MCF 10A (cell line): Measurements from ENCODE around the gene SPATA20. TPM values are rescaled to one million over a fixed set of nuclear protein-coding genes. Genes with fewer than 3 reads are reported as not detected.

ENCODE experiments used
- BruUV-seq: library from RNA; stranded (reverse); fragments of 400-500 nt; replicated peaks from 2 replicates; lab custom pipeline; 2021; lab: Mats Ljungman, UMichigan
- CTCF ChIA-PET: fragments of 300-600 bp; sonication (Branson Sonifier 250); formaldehyde crosslinking; extraction: SDS; loops from one replicate; lab custom pipeline; 2021; ENCODE audit warnings: antibody characterized with exemption, inconsistent platforms; lab: Yijun Ruan, JAX
- POLR2A ChIA-PET: fragments of 300-600, 350-650 bp; sonication (Branson Sonifier 250); formaldehyde crosslinking; extraction: SDS; loops from one replicate; lab custom pipeline; 2020; ENCODE audit warnings: antibody characterized with exemption, inconsistent platforms; lab: Yijun Ruan, JAX
- DNase-seq: peaks from one replicate; pipeline ENCODE4 v3.0.0-alpha.2; 2018; ENCODE audit not compliant: unreplicated experiment
- H3K27ac Mint-ChIP-seq: one replicate; pipeline ENCODE4 v1.8.0; 2022; ENCODE audit warnings: mild to moderate bottlenecking, low read depth, mixed read lengths; ENCODE audit not compliant: unreplicated experiment
- H3K27me3 Mint-ChIP-seq: one replicate; pipeline ENCODE4 v1.8.0; 2022; ENCODE audit warnings: mixed read lengths; ENCODE audit not compliant: insufficient read depth, unreplicated experiment
- H3K36me3 Mint-ChIP-seq: one replicate; pipeline ENCODE4 v1.8.0; 2022; ENCODE audit warnings: mild to moderate bottlenecking, moderate library complexity, mixed read lengths; ENCODE audit not compliant: insufficient read depth, unreplicated experiment
- H3K4me1 Mint-ChIP-seq: one replicate; pipeline ENCODE4 v1.8.0; 2022; ENCODE audit warnings: mixed read lengths; ENCODE audit not compliant: insufficient read depth, unreplicated experiment
- H3K4me3 Mint-ChIP-seq: one replicate; pipeline ENCODE4 v1.8.0; 2022; ENCODE audit warnings: mild to moderate bottlenecking, moderate library complexity, mixed read lengths; ENCODE audit not compliant: unreplicated experiment
- H3K9me3 Mint-ChIP-seq: one replicate; pipeline ENCODE4 v1.8.0; 2022; ENCODE audit warnings: mixed read lengths; ENCODE audit not compliant: unreplicated experiment
- CTCF ChIP-seq: fragments of 200-600 bp; IDR thresholded peaks from one replicate; pipeline ENCODE4 v1.8.0; 2022; ENCODE audit warnings: antibody characterized with exemption, mild to moderate bottlenecking; ENCODE audit not compliant: unreplicated experiment
- intact Hi-C: fragments of 100-400 bp; cut with micrococcal nuclease; formaldehyde crosslinking; loops from 2 replicates; pipeline ENCODE4 v1.14.1; 2022
- total RNA-seq: library from RNA; stranded (reverse); gene quantifications from 2 replicates; pipeline ENCODE4 v1.2.3, GENCODE V29; 2022

SPATA20 gene
- total RNA-seq, 1 experiment from 2014 or later = 35.3 TPM

GRCh38 chr17:50511058-50511457 is 35.9 kb upstream of the SPATA20 start:
- Mint-ChIP-seq H3K27me3 (no peaks in the 10 kb centered on the region), H3K27ac (no peak overlapping the region), H3K9me3 (no peaks in the 10 kb centered on the region), H3K36me3 (no peaks in the 10 kb centered on the region), H3K4me3 (no peak overlapping the region), H3K4me1 (peaks cover 22% of the 10 kb centered on the region)
- no peak for DNase-seq
- no TSS peak for BruUV-seq
- POLR2A ChIA-PET = interaction anchor here (0.7 to 1.9 kb wide), 3 partner anchors 23 to 30 kb away, joined by 3 to 8 read pairs (median 3); no protein-coding TSS in a partner anchor
- TF ChIP-seq CTCF = no peak
- intact Hi-C loops = no loop called here
- CTCF ChIA-PET = interaction anchor here (0.7 kb wide), 1 partner anchor 27 kb away, joined by 4 read pairs; no protein-coding TSS in a partner anchor

- POLR2A ChIA-PET = interaction anchor here (0.6 kb wide), 1 partner anchor 118 kb away, joined by 3 read pairs; no protein-coding TSS in a partner anchor
- TF ChIP-seq CTCF = no peak
Observed at GRCh38 chr17:50513495-50513894, 33.5 kb upstream of the SPATA20 start.

GRCh38 chr17:50514388-50514787 is 32.6 kb upstream of the SPATA20 start:
- no TSS peak for BruUV-seq
- DNase-seq = no peak
- CTCF ChIA-PET = interaction anchor here (1.9 to 2.7 kb wide), 2 partner anchors 10 to 117 kb away, joined by 5 to 14 read pairs; partner anchors contain the start of gene LRRC59

More at GRCh38 chr17:50513495-50513894, 33.5 kb upstream of the SPATA20 start:
- intact Hi-C loops = no loop called here
- Mint-ChIP-seq H3K9me3 (no peaks in the 10 kb centered on the region), H3K4me3 (no peak overlapping the region), H3K4me1 (peaks cover 33% of the 10 kb centered on the region), H3K36me3 (no peaks in the 10 kb centered on the region), H3K27me3 (no peaks in the 10 kb centered on the region), H3K27ac (no peak overlapping the region)
- CTCF ChIA-PET = no interaction called here
- no peak for DNase-seq
- no TSS peak for BruUV-seq

More at GRCh38 chr17:50514388-50514787, 32.6 kb upstream of the SPATA20 start:
- no peaks in the 10 kb centered on the region for H3K9me3 Mint-ChIP-seq
- no peak for TF ChIP-seq CTCF
- H3K4me3 Mint-ChIP-seq = no peak overlapping the region
- no peaks in the 10 kb centered on the region for H3K36me3 Mint-ChIP-seq
- intact Hi-C loops = no loop called here
- H3K27ac Mint-ChIP-seq = no peak overlapping the region
- peaks cover 41% of the 10 kb centered on the region for H3K4me1 Mint-ChIP-seq
- POLR2A ChIA-PET = interaction anchor here (1.7 to 3.0 kb wide), 2 partner anchors 10 to 27 kb away, joined by 13 to 14 read pairs; no protein-coding TSS in a partner anchor
- H3K27me3 Mint-ChIP-seq = no peaks in the 10 kb centered on the region
